GM12875 (cell line): Measurements from ENCODE around the gene SCAPER.

Experiments
- H3K4me3 ChIP-seq: one replicate; pipeline ENCODE4 v1.5.1; 2011; ENCODE audit warnings: low read depth, low read length, control low read depth
- TF ChIP-seq, protein P1 (sequence below): IDR thresholded peaks from 2 replicates; pipeline ENCODE4 v1.5.1; 2011; ENCODE audit warnings: low read depth, mild to moderate bottlenecking, control low read depth, inconsistent platforms, low read length, moderate library complexity, borderline replicate concordance; ENCODE audit not compliant: insufficient read depth

The SCAPER gene

DNA sequence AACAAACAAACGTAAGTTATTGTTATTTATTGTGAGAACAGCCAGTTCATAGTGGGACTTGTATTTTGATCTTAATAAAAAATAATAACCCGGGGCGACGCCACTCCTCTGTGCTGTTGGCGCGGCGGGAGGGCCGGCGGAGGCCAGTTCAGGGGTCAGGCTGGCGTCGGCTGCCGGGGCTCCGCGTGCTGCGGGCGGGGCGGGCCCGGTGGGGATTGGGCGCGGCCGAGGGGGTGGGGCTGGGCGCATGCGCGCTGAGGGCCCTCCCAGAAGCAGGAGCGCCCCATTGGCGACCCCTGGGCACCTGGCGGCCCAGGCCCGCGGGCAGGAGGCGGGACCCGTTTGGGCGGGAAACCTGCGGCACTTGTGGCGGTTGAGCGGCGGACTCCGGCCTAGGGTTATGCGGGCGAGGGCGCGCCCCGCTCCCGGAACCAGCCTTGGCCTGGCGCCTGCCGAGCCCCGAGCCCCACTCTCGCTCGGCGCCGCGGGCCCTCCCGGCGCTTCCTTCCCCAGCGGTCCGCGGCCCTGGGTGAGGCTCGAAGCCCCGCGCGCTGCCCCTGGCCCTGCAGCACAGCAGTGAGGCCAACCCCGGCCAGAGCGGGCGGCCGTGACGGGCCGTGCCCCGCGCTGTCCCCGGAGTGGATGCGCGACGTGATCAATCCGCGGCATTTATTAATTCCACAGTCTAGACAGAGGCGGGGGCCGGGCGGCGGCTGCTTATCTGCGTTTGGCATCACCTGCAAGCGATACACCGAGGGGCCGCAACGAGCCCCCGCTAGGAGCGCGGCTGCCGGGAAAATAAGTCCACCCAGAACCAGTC, 562.5 kb downstream of the SCAPER start:
- no peak overlapping the region for H3K4me3 ChIP-seq
- TF ChIP-seq, protein P1, sequence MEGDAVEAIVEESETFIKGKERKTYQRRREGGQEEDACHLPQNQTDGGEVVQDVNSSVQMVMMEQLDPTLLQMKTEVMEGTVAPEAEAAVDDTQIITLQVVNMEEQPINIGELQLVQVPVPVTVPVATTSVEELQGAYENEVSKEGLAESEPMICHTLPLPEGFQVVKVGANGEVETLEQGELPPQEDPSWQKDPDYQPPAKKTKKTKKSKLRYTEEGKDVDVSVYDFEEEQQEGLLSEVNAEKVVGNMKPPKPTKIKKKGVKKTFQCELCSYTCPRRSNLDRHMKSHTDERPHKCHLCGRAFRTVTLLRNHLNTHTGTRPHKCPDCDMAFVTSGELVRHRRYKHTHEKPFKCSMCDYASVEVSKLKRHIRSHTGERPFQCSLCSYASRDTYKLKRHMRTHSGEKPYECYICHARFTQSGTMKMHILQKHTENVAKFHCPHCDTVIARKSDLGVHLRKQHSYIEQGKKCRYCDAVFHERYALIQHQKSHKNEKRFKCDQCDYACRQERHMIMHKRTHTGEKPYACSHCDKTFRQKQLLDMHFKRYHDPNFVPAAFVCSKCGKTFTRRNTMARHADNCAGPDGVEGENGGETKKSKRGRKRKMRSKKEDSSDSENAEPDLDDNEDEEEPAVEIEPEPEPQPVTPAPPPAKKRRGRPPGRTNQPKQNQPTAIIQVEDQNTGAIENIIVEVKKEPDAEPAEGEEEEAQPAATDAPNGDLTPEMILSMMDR: no peak

DNA sequence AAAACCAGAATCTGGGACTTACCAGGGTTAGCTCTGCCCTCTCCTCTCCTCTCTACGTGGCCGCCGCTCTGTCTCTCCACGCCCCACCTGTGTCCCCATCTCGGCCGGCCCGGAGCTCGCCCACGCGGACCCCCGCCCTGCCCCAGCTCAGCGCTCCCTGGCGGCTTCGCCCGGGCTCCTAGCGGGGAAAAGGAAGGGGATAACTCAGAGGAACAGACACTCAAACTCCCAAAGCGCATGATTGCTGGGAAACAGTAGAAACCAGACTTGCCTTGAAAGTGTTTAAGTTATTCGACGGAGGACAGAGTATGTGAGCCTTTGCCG, 563.1 kb downstream of the SCAPER start:
- H3K4me3 ChIP-seq: no peak overlapping the region
- TF ChIP-seq, protein P1: no peak

DNA sequence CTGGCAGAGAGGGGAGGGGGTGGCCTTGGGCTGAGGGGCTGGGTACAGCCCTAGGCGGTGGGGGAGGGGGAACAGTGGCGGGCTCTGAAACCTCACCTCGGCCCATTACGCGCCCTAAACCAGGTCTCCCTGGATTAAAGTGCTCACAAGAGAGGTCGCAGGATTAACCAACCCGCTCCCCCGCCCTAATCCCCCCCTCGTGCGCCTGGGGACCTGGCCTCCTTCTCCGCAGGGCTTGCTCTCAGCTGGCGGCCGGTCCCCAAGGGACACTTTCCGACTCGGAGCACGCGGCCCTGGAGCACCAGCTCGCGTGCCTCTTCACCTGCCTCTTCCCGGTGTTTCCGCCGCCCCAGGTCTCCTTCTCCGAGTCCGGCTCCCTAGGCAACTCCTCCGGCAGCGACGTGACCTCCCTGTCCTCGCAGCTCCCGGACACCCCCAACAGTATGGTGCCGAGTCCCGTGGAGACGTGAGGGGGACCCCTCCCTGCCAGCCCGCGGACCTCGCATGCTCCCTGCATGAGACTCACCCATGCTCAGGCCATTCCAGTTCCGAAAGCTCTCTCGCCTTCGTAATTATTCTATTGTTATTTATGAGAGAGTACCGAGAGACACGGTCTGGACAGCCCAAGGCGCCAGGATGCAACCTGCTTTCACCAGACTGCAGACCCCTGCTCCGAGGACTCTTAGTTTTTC, 563.6 kb downstream of the SCAPER start:
- TF ChIP-seq, protein P1: no peak
- no peak overlapping the region for H3K4me3 ChIP-seq

DNA sequence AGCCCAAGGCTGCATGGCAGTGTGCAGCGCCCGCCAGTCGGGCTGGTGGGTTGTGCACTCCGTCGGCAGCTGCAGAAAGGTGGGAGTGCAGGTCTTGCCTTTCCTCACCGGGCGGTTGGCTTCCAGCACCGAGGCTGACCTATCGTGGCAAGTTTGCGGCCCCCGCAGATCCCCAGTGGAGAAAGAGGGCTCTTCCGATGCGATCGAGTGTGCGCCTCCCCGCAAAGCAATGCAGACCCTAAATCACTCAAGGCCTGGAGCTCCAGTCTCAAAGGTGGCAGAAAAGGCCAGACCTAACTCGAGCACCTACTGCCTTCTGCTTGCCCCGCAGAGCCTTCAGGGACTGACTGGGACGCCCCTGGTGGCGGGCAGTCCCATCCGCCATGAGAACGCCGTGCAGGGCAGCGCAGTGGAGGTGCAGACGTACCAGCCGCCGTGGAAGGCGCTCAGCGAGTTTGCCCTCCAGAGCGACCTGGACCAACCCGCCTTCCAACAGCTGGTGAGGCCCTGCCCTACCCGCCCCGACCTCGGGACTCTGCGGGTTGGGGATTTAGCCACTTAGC, 564.3 kb downstream of the SCAPER start:
- TF ChIP-seq, protein P1: peak; percentile 58
- peak overlapping the region; percentile 55 for H3K4me3 ChIP-seq

DNA sequence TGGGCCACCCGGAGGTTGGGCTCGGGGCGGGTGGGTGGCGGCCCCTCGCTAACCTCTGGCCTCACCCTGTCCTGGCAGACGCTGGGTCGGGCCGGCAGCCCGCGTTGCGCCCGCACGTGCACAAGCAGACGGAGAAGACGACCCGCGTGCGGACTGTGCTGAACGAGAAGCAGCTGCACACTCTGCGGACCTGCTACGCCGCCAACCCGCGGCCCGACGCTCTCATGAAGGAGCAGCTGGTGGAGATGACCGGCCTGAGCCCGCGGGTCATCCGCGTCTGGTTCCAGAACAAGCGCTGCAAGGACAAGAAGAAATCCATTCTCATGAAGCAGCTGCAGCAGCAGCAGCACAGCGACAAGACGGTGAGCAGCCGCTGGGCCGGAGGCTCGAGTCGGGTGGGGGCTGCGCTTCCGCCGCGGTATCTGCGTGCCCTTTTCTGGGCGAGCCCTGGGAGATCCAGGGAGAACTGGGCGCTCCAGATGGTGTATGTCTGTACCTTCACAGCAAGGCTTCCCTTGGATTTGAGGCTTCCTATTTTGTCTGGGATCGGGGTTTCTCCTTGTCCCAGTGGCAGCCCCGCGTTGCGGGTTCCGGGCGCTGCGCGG, 564.8 kb downstream of the SCAPER start:
- TF ChIP-seq, protein P1: no peak
- H3K4me3 ChIP-seq: peak overlapping the region; percentile 55

DNA sequence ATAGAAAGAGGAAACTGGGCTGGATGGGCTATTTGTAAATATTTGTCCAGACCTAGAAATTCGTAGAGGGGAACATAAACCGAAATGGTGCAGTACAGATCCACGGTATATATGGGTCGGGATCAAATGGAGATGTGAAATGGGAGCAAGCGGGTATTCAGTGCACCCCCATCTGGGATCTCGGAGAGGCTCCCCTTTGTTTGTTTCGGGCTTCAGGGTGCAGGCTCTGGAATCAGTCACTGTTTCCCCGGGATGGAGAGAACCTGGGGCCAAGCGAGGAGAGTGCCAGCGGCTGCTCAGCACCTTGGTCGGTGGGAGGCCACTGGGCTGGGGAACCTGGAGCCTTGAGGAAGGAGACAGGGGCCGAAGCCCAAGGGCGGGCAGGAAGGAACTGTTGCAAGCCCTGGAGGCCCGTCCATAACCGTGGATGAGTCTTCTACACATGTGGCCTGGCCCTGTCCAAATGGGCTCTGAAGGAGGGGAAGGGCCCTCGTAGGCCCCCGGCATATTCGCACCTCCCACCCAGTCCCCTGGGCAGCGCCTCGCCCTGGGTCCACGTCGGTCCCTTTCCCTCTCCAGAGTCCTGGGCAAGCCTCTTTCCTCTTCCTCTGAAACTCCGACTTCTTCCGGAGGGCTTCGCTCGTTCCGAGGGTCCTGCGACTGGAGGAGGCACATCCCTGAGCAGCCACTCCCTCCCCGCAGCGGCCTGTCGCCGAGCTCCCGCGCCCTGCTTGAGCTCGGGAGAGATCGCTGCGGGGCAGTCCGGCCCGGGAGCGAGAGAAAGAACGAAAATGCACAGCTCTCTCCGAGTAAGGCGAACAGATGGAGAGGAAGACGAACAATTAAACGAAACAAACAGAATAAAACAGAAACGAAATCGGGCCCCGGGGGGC, 565.6 kb downstream of the SCAPER start:
- TF ChIP-seq, protein P1: no peak
- peak overlapping the region; percentile 62 for H3K4me3 ChIP-seq
